GM12892 (cell line): Measurements from ENCODE around the gene ZNF691.
"Not testable (repeated sequence)": the region's sequence is repeated elsewhere in the genome, so short reads cannot be mapped to it uniquely, and the experiment has no call there.

Experiments
- POLR2A ChIP-seq: IDR thresholded peaks from 2 replicates; pipeline ENCODE4 v1.6.1; 2011; ENCODE audit warnings: low read depth, low read length, control low read depth
- POLR2AphosphoS5 ChIP-seq: IDR thresholded peaks from 2 replicates; pipeline ENCODE4 v1.6.1; 2011; ENCODE audit warnings: low read depth, low read length, control low read depth
- TAF1 ChIP-seq: IDR thresholded peaks from 2 replicates; pipeline ENCODE4 v1.6.1; 2011; ENCODE audit warnings: low read depth, mild to moderate bottlenecking, control low read depth, low read length, borderline replicate concordance

GRCh38 chr1:42869254-42869653 lies 22.8 kb downstream of the ZNF691 start:
- TF ChIP-seq POLR2AphosphoS5, TAF1, POLR2A: not testable (repeated sequence)
